NCI-H226 (cell line): ENCODE results near the gene COA5.

Experiments
- DNase-seq: peaks from one replicate; pipeline ENCODE4 v3.0.0-alpha.2; 2015

Gene COA5, protein sequence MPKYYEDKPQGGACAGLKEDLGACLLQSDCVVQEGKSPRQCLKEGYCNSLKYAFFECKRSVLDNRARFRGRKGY

DNA sequence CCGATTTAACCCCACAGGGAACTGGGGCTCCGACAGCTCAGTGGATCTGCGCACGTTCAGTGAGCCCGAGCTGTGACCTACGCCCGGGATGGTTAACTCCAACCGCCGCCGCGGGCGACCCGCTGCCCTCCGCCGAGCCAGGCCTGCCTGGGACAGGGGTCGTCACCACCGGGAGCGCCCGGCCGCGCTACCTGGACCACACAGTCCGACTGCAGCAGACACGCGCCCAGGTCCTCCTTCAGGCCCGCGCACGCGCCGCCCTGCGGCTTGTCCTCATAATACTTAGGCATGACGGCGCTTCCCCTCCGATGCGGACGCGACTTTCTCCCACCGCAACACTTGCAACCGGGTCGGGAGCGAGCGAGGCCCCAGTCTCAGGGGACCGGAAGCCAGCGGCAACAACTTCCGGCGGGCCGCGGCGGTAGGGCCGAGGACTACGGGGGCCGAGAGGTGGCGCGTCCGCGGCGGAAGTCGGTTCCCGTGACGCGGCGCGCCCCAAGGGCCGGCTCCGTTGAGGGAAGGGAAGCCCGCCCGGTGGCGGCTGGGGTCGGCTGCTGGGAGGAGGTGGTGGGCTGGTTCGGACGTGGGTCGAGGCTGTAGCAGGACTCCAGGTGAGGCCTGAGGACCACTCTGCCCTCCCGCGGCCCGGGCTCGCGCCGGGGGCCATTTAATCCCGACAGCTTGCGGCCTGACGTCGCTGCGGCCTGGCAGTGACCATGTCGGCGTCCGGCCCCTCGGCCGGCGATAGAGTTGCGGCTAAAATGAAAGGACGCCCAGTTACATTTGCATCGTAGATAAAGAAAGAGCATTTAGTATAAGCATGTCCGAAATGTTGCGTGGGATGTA lies at the start of gene COA5, which contains the start of gene UNC50:
Gene COA5, minus strand, starts transcription at position 397 of the 846 bp plus-strand sequence. Its CDS starts 107 bp downstream, at position 290.
Gene UNC50, plus strand, starts transcription at position 474 of the 846 bp plus-strand sequence. CDS start 1,171 bp downstream, outside the sequence.
- peak; percentile 89 for DNase-seq

DNA sequence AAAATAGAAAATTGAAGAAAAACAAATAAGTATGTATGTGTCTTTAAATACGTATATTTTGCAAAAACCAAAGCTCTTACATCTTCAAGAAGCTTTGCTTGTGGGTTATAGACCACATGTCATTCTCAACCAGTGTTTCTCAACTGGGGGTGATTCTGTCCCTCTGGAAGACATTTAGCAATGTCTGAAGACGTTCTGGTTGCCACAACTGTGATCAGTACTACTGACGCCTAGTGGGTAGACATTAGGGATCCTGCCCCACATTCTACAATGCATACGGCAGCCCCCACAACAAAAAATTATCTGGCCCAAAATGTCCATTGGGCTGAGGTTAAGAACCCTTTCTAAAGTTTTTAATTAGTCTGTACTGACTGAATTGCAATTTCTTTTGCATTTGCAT lies 48.5 kb upstream of the COA5 start:
- no peak for DNase-seq

DNA sequence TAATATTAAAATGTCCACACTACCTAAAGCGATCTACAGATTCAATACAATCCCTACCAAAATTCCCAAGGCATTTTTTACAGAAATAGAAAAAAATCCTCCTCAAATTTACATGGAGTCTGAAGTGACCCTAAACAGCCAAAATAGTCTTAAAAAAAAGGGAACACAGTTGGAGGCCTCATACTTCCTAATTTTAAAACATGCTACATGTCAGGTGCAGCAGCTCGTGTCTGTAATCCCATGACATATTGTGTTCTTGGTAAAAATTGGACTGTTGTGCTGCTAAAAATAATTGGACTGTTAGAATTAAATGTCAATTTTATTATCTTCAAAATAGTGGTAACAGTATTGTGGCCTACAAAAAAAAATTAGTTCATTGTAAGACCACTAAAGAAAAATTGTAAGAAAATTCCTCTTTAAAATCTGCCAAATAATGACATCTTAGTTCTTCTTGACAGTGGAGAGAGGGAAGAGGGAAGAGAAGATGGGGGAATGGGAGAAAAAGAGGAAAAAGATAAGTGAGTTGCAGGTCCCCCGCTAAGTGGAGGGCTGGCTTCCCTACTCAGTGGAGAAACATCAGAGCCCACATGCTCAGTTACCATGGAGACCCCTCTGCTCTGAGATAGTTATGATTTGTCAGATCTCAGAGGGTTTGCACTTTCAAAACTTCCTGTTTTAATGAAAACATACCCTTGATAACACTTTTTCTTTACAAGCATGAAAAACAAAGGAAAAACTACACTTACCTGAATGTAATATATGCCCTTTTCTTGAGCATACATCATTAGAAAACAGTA lies 46.6 kb upstream of the COA5 start:
- no peak for DNase-seq

DNA sequence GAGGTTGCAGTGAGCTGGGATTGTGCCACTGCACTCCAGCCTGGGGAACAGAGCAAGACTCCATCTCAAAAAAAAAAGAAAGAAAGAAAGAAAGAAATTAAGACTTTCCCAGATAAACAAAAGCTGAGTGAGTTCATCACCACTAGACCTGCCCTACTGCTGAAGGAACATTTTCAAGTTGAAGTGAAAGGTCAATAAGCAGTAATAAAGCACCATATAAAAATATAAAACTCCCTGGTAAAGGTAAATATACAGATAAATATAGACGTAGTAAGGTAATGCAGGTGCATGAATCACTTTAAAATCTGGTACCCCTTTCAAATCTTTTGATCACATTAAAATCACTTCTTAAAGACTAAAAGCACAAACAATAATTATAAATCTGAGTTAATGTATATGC lies 42.7 kb upstream of the COA5 start:
- DNase-seq: no peak

DNA sequence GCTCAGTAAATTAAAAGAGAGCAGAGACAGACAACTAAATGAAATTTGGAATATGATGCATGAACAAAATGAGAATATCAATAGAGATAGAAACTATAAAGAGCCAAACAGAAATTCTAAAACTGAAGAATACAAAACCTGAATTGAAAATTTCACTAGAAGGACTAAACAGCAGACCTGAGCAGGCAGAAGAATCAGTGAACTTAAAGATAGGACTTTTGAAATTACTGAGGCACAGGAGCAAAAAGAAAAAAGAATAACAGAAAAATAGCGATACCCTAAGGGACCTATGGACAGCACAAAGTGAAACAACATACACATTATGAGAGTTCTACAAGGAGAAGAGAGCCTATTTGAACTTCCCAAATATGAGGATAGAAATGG lies 41.7 kb upstream of the COA5 start:
- DNase-seq: no peak

DNA sequence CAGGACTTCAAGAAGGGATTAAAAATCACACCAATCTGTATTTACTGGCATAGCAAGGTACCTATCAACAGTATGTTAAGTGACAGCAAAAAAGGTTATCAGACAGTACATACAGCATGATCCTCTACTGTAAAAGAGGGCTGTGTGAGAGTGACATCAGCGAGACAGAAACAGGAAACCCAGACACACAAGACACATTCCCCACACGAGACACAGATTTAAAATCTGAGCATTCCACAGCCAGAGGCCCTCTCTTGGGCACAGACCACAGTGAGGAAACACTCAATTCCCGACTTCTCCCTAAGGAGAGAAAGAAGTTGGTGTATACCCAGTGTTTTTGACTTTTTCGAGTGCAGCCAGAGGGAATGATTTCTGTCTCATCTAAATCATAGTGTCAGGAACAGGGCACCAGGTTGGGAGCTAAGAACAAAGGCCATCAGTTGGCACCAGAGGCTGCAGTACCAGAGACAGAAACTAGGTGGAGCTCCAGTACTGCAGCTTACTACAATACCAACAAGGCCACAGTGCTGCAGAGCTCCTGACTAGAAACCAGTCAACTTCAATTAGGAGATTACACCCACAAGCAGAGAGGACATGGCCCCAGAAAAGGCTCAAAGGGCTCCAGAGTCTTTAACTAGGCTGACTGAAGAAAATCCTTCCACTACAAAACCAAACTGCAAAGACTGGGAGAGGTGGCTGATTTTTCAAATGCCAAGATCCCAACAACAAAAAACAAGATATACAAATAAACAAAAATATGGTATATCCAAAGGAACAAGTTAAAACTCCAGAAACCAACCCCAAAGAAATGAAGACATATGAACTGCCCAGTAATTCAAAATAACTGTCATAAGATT lies 41.1 kb upstream of the COA5 start:
- peak; percentile 61 for DNase-seq

DNA sequence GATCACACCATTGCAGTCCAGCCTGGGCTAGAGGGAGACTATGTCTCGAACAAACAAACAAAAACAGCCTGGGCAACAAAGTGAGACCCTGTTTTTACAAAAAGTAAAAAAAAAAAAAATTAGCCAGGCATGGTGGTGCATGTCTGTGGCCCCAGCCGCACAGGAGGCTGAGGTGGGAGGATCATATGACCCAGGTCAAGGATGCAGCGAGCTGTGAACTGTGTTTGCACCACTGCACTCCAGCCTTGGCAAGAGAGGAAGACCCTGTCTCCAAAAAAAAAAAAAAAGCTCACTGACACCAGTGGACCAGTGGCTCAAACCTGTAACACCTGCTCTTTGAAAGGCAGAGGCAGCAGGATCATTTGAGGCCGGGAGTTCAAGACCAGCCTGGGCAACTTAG lies 40.1 kb upstream of the COA5 start:
- DNase-seq: no peak

DNA sequence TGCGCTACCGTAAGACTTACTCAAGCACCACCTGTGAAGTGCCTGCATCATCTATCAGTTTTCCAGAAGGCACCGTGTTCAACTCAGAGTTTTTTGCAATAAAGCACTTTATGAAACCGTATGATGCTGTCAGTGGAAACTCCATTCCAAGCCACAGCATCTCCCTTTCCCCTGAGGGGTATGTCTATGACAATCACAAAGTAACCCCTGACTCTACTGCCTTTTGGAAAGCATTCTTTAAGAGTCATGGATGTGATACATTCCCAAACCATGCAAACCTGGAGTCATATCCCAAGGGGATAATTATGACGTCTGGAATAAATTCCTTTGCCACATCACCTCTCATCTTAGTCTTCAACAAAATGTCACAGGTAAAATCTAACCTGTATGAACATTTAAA lies 39.3 kb upstream of the COA5 start:
- DNase-seq: peak; percentile 76

DNA sequence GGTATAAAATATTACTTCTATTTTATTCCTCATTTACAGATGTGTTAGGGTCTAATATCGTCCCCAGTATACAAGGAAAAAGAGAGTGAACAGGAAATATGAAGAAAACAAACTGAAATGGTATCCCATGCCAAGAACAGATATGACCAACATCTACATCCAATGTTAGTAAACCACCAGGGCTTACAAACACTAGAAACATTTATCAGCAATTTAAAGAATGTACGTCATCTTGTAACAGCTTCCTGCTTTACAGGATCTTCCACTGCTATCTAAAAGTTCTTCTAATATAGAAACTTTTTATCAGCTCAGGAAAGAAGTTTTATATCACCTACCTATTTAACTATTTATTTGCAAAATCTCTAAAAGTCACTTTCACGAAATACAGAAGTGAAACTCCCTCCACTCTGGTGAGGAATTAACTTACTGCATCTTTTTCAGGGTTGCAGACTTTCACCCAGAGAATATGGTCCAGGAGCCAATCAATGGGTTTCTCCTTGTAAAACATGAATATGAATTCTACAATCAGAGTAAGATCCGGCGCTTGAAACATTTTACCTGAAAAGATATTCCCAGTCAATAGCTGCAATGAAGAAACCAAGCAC lies 35.3 kb upstream of the COA5 start:
- peak; percentile 67 for DNase-seq

DNA sequence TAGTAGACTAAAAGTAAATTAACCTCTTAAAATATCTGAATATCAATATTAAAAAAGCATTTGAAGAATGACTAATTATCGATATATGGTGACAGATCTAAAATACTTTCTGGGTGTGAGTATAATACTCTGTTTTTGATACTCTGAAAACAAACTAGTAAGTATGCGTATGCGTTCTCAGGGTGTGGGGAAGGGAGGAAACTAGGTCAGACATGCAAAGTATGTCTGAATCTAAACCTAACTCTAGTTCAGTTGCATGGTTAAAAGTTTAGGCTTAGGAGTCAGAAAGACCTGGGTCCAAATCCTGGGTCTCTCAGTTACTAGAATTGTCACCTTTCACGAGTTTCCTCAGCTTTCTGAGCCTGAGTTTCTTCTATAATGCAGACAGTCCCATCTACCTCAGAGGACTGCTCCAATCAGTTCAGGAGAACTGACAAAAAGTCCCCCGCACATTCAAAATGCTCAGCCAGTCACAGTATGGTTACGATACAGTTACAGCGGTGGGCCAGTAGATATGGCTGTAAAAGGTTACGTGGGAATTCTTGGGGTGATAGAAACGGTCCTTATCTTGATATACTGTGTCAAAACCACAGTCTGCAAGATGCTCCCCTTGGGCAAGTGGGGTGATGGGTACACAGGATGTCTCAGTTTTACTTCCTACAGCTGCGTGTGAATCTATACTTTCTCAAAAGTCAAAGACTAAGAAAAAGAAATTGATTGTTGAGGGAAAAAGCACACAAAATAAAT lies 29.3 kb upstream of the COA5 start:
- DNase-seq: no peak

DNA sequence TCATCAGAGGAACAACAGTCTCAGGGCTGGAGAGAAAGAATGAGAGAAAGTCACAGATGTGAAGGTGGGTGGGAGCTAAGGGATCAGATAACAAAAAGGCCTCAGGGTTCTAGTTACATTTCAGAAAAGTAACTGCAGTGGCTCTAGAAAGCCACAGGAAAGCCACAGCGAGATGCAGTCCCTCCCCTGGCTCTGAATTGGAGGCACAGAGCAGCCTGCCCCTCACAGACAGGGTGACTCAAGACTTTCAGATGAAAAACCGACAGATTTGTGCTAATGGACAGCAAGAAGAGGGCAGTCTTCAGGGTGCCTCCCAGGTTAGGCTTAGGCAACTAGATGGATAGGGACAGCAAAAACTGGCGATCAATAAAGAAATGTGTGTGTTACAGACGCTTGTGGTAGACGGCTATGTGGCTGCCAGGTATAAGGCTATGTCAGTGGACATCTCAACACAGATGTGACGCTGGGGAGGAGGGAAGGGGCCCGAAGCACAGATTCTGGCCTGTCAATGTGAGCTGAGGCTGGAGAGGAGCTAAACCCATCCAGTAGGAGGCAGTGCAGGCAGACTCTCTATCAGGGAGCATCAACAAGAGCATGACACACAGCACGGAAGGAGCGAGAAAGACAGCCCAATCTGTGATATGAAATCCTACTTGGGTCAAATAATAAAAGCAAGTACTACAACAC lies 26.2 kb upstream of the COA5 start:
- no peak for DNase-seq

DNA sequence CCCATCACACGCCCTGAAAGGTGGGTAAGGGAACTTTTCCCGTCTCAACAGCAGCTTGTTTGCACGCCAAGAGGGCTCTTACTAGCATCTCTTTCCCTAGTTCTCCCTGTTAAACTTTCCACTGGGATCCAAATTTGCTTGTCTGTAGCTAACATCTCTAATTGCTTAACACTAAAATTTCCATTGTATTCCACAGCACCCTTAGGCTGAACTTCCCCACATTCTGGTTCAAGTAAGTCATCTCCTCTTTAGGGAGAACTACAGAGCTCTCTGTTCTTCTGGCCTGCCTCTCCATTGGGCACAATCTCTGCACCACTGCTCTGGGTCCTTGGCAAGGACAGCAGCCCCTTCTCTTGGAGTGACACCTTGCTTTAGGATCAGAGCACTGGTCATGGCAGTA lies 24.0 kb upstream of the COA5 start:
- no peak for DNase-seq

DNA sequence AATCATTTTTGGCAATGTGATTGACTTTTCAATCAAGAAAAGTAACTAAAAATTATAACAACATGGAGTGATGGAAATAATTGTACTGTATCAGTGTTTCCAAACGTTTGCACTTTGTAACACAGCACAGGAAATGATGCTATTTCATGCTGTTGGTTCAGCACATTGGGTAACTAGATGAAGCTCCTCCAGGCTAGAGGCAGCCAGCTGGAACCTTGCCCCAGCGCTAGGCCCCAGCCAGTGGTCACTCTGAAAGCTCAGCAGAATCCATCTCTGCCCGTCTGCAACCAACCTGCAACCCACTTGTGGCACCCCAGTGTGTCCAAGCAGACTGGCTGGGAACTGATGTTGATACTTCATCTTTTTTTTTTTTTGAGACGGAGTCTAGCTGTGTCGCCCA lies 15.3 kb upstream of the COA5 start:
- peak; percentile 49 for DNase-seq

DNA sequence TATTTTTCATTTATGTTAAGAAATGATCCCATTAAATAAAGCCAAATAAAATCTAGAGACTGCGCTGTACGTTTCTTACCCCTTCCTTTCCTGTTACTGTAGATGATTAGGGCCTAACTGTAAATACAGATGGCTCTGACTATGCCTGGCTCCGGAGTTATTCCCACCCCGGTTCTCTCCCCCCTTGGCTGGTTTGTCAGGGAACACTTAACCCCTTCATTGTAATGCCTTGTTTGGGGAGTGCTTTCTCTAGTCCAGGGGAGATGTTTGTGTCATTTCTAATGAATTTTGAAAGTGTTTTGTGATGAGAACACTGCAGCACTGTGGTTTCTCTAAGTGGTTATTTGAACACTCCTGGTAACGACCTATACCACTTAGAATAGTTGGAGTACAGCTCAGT lies 8.8 kb upstream of the COA5 start:
- no peak for DNase-seq

DNA sequence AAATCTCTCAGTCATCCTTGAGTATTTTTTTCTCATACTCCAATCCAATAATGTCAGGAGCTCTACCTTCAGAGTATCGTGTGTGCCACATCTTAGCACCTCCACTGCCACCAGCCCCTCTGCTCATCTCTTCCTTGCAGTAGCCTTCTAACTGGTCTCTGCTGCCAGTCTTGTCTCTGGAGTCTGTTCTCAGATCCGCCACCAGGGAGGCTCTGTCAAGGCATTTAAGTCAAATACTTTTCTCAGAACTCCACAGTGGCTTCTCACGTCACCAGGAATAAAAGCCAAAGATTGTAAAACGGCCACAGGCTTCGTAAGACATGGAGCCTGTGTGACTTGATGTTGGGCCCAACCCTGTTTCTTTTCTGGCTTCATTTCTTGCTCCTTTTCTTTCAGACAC lies 7.2 kb upstream of the COA5 start:
- no peak for DNase-seq

DNA sequence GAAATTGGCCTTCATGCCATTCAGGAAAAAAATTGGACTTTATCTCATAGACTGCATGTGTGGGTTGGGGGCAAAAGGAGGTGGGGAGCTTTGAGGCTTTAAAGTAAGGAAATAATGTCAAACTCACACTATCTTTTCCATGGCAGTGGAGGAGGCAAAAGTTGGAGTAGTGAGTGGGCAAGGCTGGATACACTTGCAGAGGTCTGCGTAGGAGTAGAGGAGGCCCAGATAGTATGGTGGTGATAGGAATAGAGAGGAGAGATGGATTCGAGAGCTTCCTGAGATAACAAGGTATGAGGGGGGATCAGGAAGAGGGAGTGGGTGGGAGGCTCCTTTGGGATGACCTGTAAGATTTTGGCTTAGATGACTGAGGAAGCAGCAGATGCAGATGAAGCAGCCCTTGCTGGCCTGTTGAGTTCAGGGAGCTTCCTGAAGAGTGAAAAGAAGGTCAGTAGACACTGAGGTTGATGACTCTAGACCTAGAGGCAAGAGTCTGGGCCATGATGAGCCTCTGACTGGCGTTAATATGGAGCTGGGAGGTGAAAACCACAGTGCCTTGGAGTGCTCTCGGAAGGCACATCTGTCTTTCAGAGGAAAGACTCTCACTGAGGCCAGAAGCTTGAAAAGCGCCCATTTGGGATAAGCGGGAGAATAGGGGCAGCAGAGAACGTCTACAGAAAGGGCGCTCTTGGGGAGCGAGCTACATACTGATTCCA lies 5.9 kb upstream of the COA5 start:
- no peak for DNase-seq

DNA sequence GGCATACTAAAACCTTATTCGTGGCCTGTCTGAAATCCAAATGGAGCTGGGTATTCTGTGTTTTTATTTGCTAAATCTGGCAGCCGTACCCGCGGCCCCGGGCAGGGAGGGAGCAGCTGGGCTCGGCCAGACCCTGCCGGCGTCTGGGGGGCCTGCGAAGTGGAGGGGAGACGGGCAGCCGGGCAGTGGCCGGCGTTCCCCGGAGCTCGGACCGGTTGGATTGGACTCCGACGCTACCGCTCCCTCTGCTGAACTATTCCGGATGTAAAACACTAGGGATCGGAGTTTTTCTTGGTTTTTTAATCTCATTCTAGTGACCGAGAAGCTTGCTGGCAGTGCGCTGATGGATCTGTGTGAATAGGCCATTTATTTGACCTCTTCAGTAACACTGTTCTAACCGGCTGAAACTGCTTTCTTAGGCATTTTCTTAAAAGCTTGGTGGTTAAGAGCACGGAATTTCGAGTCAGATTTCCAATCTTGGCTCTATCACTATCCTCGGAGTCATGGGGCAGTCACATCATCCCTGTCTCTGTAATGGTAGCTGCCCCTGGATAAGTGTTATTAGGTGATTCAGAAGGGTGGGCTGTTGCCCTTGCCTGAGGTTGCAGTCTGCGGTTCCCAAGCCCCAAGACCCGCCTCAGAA lies 771 bp upstream of the COA5 start:
- no peak for DNase-seq

DNA sequence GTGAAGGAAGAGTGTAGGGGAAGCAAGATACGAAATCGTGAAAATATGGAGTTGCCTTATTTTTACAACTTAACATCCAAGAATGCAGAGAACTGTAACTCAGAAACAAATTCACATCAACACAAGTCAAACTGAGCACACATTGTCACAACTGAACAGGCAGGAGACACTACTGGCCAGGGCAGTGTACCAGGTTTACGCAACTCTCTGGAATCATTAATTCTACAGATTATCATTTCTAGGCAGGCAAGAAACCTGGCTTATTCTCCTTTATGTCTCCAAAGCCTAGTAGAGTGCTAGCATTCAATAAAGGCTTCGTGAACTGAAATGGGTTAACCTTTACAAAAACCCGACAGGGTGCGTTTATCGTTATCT lies 584 bp downstream of the COA5 start:
- no peak for DNase-seq

DNA sequence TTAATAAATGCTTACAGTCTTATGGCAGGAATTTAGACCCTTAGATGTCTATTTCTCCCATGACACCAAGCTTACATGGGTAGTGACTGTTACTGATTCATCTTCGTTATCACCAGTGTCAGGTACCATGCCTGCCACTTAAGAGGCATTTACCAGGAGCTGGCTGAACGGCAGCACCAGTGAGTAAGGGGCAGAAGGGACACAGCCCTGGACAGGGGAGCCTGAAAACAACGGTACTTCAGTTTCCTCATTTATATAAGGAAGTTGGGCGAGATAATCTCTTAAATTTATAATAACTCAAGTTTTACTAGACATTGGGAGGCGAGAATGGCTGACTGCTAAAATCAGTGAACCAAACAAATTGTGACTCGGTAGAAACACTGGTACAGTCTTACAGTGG lies 1.2 kb downstream of the COA5 start:
- no peak for DNase-seq

DNA sequence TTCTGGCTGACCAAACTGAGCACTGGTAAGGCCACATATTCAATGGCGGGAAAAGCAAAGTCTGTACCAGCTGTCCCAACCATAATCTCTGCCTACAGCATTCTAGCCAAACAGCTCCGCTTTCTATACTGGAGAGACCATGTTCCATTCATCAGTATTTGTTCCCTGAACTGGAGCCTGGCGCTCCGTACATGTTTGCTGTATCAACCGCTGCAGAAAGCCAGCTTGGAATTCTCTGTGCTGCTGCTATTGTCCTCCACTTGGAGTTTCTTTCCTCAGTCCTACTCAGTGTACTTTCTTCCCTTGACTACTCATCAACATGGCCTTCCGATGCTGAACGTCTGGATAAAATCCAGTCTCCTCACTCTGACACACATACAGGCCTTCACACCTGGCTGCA lies 1.9 kb downstream of the COA5 start:
- DNase-seq: no peak
